GM12878 (cell line): ENCODE data around the gene KLF11. TPM values are rescaled to one million over a fixed set of nuclear protein-coding genes. Genes with fewer than 3 reads are reported as not detected.

Experiments used
- ATAC-seq: fragments of 200-7000 bp; cut with Tn5 transposase; 3 replicates; pipeline ENCODE4 v1.9.1; 2020; ENCODE audit warnings: mild to moderate bottlenecking, moderate library complexity
- BruUV-seq: library from RNA; stranded (reverse); fragments of 400-500 nt; replicated peaks from 2 replicates; lab custom pipeline; 2021; lab: Mats Ljungman, UMichigan
- CTCF ChIA-PET: fragments of 300-600 bp; sonication (Branson Sonifier 250); formaldehyde crosslinking; extraction: SDS; loops from one replicate; lab custom pipeline; 2021; ENCODE audit warnings: inconsistent platforms; lab: Yijun Ruan, JAX
- POLR2A ChIA-PET: fragments of 350-600 bp; formaldehyde crosslinking; extraction: SDS; loops from one replicate; lab custom pipeline; 2021; ENCODE audit warnings: inconsistent platforms; lab: Charles Lee
- RAD21 ChIA-PET: fragments of 300-600 bp; sonication (Branson Sonifier 250); formaldehyde crosslinking; loops from one replicate; lab custom pipeline; 2023; ENCODE audit warnings: antibody characterized with exemption; ENCODE audit not compliant: unreplicated experiment; lab: Charles Lee
- SMC1A ChIA-PET: fragments of 300-600 bp; sonication (Branson Sonifier 250); formaldehyde crosslinking; loops from one replicate; lab custom pipeline; 2023; ENCODE audit not compliant: unreplicated experiment, uncharacterized antibody; lab: Charles Lee
- DNase-seq: peaks from one replicate; pipeline ENCODE4 v3.0.0-alpha.2; 2011; ENCODE audit warnings: low read depth, low spot score
- FAIRE-seq: peaks from 3 replicates; lab custom pipeline; 2011; peaks lifted over from hg19 to GRCh38; lab: Jason Lieb, UNC
- H2AFZ ChIP-seq: 2 replicates; pipeline ENCODE4 v1.6.0; 2011; ENCODE audit warnings: low read depth, low read length, control low read depth; ENCODE audit not compliant: control insufficient read depth
- H3K27ac ChIP-seq: 2 replicates; pipeline ENCODE4 v1.5.1; 2011; ENCODE audit warnings: control low read depth; ENCODE audit not compliant: control insufficient read depth, insufficient read depth
- H3K27me3 ChIP-seq, 2 experiments: replicated peaks in 1 of 2; 2 replicates each; pipeline versions ENCODE4 v1.6.0 to v1.6.1; 2011; ENCODE audit warnings: low read length in 1 of 2; ENCODE audit not compliant: control insufficient read depth in 2 of 2, insufficient read depth in 2 of 2
- H3K36me3 ChIP-seq, 2 experiments: 2 replicates each; pipeline ENCODE4 v1.5.1; 2011; ENCODE audit warnings: low read length in 1 of 2; ENCODE audit not compliant: control insufficient read depth in 2 of 2, insufficient read depth in 2 of 2
- H3K4me1 ChIP-seq: 2 replicates; pipeline ENCODE4 v1.6.1; 2011; ENCODE audit warnings: mild to moderate bottlenecking, low read length, moderate library complexity, mixed read lengths; ENCODE audit not compliant: control insufficient read depth, insufficient read depth
- H3K4me2 ChIP-seq: 2 replicates; pipeline ENCODE4 v1.6.0; 2011; ENCODE audit warnings: control low read depth; ENCODE audit not compliant: control insufficient read depth, insufficient read depth
- H3K4me3 ChIP-seq: fragments of 200-600 bp; sonication (generic); 2 replicates; pipeline ENCODE4 v1.5.1; 2016
- H3K79me2 ChIP-seq: 2 replicates; pipeline ENCODE4 v1.6.0; 2011; ENCODE audit warnings: low read length; ENCODE audit not compliant: control insufficient read depth, insufficient read depth
- H3K9ac ChIP-seq: 2 replicates; pipeline ENCODE4 v1.8.0; 2011; ENCODE audit warnings: low read length, control low read depth, mixed read lengths; ENCODE audit not compliant: control insufficient read depth, insufficient read depth
- H3K9me3 ChIP-seq: replicated peaks from 3 replicates; pipeline ENCODE4 v1.5.1; 2011; ENCODE audit warnings: mild to moderate bottlenecking, low read length; ENCODE audit not compliant: control insufficient read depth, insufficient read depth
- H4K20me1 ChIP-seq: 2 replicates; pipeline ENCODE4 v1.6.0; 2011; ENCODE audit not compliant: control insufficient read depth, insufficient read depth
- DPF2 ChIP-seq: fragments of 450-650 bp; IDR thresholded peaks from 2 replicates; pipeline ENCODE4 v1.6.1; 2017; ENCODE audit warnings: mild to moderate bottlenecking
- NFYA ChIP-seq: IDR thresholded peaks from 2 replicates; pipeline ENCODE4 v1.6.1; 2011; ENCODE audit warnings: low read depth, mild to moderate bottlenecking, low read length, improper control_type of control experiment, borderline replicate concordance
- TCF12 ChIP-seq: IDR thresholded peaks from 2 replicates; pipeline ENCODE4 v1.6.1; 2011; ENCODE audit warnings: low read depth, mild to moderate bottlenecking, low read length
- WGBS: methylation state at CpG from one replicate; pipeline ENCODE4 v1.1.6; 2016; ENCODE audit warnings: low lambda C conversion rate; ENCODE audit not compliant: insufficient replicate concordance, insufficient coverage; ENCODE audit errors: missing lambda C conversion rate; 5-methylcytosine and 5-hydroxymethylcytosine counted together
- in situ Hi-C: fragments of 300-500 bp; cut with MboI; formaldehyde crosslinking; loops from 9 replicates; pipeline ENCODE4 v1.14.3; 2018; ENCODE audit warnings: mixed read lengths
- intact Hi-C: fragments of 100-400 bp; cut with micrococcal nuclease; formaldehyde crosslinking; loops from one replicate; pipeline ENCODE4 v1.14.2; 2022; ENCODE audit not compliant: unreplicated experiment
- polyA plus RNA-seq, 11 experiments: library from polyadenylated mRNA; depleted of rRNA in 4 of 11; unstranded in 6 of 11; stranded (reverse) in 5 of 11; fragments of >200 nt; fragmentation: Nextera tagmentation in 4 of 11; fragmentation: Illumina TruSeq in 1 of 11; extraction: Ambion mirVana in 4 of 11; extraction: Trizol in 1 of 11; gene quantifications; 1 replicate in 1 of 11; 2 replicates in 10 of 11; pipeline versions ENCODE4 v1.2.1 to v1.2.3, GENCODE V29; 2011 to 2016; ENCODE audit warnings: inconsistent platforms in 2 of 11, missing spikeins in 2 of 11, low read depth in 1 of 11
- total RNA-seq, 4 experiments: library from RNA; depleted of rRNA in 3 of 4; stranded (reverse); fragments of >200 nt in 3 of 4; fragmentation: Illumina TruSeq in 1 of 4; extraction: Trizol in 1 of 4; gene quantifications; 2 replicates each; pipeline versions ENCODE4 v1.2.1 to v1.2.3, GENCODE V29; 2013 to 2021
- TF ChIP-seq, protein P1 (sequence below): IDR thresholded peaks from 2 replicates; pipeline ENCODE4 v1.6.1; 2011; ENCODE audit warnings: low read depth, low read length, improper control_type of control experiment, borderline replicate concordance
- TF ChIP-seq, protein P2 (sequence below): fragments of 450-650 bp; IDR thresholded peaks from 2 replicates; pipeline ENCODE4 v1.6.1; 2018; ENCODE audit warnings: mild to moderate bottlenecking, low read depth, moderate library complexity; ENCODE audit not compliant: partially characterized antibody
- TF ChIP-seq, protein P3 (sequence below): fragments of 150-350 bp; IDR thresholded peaks from 2 replicates; pipeline ENCODE4 v1.6.1; 2016; ENCODE audit warnings: low read depth, low read length

The KLF11 gene
- total and polyA plus RNA-seq, 10 of the 15 experiments (the other 5 are each of a cell fraction or from before 2014, with no cell fraction given) = 0.03 to 0.54 (median 0.14) TPM; not detected in 1

DNA sequence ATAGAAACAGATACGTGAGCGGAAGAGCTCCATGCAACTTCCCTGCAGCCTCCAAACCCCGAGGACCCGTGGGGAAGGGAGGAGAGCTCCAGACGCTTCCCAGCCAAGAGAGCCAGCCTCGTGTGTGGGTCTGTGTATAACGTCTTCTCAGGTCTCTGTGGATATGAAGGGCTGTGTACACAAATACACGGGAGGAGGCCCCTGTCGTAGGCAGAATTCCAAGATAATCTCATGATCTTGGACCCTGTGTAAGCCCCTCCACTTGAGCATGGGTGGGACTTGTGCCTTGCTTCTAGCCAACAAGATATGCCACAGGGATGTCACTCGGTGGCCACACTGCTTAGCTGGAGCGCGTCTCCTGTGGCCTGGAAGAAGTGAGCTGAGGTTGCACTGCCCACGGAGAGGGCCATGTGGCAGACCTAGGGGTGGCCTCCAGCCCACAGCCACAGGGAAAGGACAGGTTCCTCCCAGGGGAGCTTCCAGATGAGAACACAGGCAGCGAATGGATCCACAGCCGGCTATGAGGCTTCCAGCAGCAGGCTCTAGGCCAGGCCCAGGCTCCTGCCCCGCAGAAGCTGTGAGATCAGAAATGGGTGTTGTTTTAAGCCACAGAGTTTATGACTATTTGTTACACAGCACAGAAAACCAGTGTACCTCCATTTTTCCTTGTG, 15.6 kb upstream of the KLF11 start:
- Histone ChIP-seq H3K9me3 (no peaks in the 10 kb centered on the region), H3K36me3 (no peaks in the 10 kb centered on the region), H4K20me1 (no peaks in the 10 kb centered on the region), H3K79me2 (no peaks in the 10 kb centered on the region), H2AFZ (no peak overlapping the region), H3K4me2 (no peak overlapping the region), H3K4me1 (peaks cover 11% of the 10 kb centered on the region), H3K27ac (no peak overlapping the region), H3K4me3 (no peak overlapping the region), H3K27me3 (no peaks in the 10 kb centered on the region; a peak in 2 of 4 replicates)
- RAD21 ChIA-PET = interaction anchor here (1.1 to 2.6 kb wide), 3 partner anchors 43 to 229 kb away, joined by 4 to 15 read pairs (median 8); no protein-coding TSS in a partner anchor
- no peak for FAIRE-seq
- intact Hi-C loops = no loop called here
- SMC1A ChIA-PET = interaction anchor here (1.6 to 2.6 kb wide), 2 partner anchors 44 to 229 kb away, joined by 4 to 19 read pairs; no protein-coding TSS in a partner anchor
- TF ChIP-seq, protein P1, sequence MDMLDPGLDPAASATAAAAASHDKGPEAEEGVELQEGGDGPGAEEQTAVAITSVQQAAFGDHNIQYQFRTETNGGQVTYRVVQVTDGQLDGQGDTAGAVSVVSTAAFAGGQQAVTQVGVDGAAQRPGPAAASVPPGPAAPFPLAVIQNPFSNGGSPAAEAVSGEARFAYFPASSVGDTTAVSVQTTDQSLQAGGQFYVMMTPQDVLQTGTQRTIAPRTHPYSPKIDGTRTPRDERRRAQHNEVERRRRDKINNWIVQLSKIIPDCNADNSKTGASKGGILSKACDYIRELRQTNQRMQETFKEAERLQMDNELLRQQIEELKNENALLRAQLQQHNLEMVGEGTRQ = no peak
- TF ChIP-seq, protein P2, sequence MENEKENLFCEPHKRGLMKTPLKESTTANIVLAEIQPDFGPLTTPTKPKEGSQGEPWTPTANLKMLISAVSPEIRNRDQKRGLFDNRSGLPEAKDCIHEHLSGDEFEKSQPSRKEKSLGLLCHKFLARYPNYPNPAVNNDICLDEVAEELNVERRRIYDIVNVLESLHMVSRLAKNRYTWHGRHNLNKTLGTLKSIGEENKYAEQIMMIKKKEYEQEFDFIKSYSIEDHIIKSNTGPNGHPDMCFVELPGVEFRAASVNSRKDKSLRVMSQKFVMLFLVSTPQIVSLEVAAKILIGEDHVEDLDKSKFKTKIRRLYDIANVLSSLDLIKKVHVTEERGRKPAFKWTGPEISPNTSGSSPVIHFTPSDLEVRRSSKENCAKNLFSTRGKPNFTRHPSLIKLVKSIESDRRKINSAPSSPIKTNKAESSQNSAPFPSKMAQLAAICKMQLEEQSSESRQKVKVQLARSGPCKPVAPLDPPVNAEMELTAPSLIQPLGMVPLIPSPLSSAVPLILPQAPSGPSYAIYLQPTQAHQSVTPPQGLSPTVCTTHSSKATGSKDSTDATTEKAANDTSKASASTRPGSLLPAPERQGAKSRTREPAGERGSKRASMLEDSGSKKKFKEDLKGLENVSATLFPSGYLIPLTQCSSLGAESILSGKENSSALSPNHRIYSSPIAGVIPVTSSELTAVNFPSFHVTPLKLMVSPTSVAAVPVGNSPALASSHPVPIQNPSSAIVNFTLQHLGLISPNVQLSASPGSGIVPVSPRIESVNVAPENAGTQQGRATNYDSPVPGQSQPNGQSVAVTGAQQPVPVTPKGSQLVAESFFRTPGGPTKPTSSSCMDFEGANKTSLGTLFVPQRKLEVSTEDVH = no peak
- TF ChIP-seq, protein P3, sequence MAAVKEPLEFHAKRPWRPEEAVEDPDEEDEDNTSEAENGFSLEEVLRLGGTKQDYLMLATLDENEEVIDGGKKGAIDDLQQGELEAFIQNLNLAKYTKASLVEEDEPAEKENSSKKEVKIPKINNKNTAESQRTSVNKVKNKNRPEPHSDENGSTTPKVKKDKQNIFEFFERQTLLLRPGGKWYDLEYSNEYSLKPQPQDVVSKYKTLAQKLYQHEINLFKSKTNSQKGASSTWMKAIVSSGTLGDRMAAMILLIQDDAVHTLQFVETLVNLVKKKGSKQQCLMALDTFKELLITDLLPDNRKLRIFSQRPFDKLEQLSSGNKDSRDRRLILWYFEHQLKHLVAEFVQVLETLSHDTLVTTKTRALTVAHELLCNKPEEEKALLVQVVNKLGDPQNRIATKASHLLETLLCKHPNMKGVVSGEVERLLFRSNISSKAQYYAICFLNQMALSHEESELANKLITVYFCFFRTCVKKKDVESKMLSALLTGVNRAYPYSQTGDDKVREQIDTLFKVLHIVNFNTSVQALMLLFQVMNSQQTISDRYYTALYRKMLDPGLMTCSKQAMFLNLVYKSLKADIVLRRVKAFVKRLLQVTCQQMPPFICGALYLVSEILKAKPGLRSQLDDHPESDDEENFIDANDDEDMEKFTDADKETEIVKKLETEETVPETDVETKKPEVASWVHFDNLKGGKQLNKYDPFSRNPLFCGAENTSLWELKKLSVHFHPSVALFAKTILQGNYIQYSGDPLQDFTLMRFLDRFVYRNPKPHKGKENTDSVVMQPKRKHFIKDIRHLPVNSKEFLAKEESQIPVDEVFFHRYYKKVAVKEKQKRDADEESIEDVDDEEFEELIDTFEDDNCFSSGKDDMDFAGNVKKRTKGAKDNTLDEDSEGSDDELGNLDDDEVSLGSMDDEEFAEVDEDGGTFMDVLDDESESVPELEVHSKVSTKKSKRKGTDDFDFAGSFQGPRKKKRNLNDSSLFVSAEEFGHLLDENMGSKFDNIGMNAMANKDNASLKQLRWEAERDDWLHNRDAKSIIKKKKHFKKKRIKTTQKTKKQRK = no peak
- no peak for TF ChIP-seq DPF2
- no peak for TF ChIP-seq TCF12
- TF ChIP-seq NFYA = no peak
- TF ChIP-seq, all 136 proteins: peak for 0
- in situ Hi-C loops = no loop called here
- ATAC-seq = no peak
- no TSS peak for BruUV-seq
- POLR2A ChIA-PET = no interaction called here
- WGBS = 50% methylated on average over 16 of the region's 16 CpGs
- no peak overlapping the region for H3K9ac ChIP-seq
- no peak for DNase-seq
- CTCF ChIA-PET = interaction anchor here (0.8 to 6.4 kb wide), 9 partner anchors 9 to 258 kb away, joined by 3 to 34 read pairs (median 7); no protein-coding TSS in a partner anchor
